GM19025 (cell line): ENCODE measurements around the gene ARMC2.
"Not testable (repeated sequence)": the region's sequence is repeated elsewhere in the genome, so short reads cannot be mapped to it uniquely, and the experiment has no call there.

Experiments used
- ATAC-seq: cut with Tn5 transposase; IDR thresholded peaks from one replicate; pipeline ENCODE4 v1.9.1; 2021; ENCODE audit warnings: mild to moderate bottlenecking, low read depth, moderate library complexity; ENCODE audit not compliant: unreplicated experiment

Gene ARMC2

DNA sequence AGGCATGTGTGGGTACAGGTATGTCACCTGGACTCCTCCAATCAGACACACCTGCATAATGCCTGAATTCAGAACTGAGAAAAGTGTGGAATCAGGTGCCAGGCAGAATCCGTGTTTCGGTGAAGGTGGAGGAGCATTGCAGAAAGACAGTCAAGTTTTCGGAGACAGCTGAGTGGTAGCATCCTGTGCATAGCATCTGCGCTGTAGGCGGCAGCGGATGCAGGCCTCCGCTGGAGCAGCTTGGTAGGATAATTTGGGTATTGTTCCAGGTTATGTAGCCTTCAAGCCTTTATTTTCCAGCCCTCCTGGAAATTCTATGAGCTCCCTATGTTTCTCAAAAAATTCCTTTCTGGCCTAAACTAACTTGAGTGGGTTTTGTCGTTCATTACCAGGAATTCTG, 15.5 kb upstream of the ARMC2 start:
- ATAC-seq: no peak

DNA sequence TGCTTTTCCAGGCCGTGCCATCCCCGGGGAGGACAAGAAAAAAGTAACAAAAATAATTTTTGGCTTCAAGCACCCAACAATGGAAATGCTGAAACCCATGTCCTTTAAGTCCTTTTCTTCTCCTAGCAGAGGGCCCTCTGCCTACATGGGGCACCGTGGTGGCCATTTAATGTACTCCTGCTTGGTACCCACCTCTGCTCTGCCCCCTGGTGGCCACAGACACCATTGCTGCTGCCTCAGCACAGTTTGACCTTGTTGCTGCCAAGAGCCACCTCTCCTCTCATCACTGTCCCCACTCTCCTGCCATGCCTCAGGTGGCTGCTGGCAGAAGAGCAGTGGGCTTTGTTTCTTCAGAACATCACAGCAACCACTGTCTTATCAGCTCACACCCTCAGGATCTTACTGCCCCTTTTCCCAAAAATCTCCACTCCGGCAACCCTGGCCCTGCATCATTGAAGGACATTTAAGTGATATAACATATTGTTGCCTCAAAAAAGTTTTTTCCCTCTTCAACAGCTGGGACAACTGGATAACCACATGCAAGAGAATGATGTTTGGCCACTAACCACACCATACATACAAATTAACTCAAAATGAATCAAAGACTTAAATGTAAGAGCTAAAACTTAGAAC, 12.9 kb upstream of the ARMC2 start:
- ATAC-seq: peak; percentile 78

GRCh38 chr6:108836061-108836460, 12.2 kb upstream of the ARMC2 start:
- no peak for ATAC-seq

DNA sequence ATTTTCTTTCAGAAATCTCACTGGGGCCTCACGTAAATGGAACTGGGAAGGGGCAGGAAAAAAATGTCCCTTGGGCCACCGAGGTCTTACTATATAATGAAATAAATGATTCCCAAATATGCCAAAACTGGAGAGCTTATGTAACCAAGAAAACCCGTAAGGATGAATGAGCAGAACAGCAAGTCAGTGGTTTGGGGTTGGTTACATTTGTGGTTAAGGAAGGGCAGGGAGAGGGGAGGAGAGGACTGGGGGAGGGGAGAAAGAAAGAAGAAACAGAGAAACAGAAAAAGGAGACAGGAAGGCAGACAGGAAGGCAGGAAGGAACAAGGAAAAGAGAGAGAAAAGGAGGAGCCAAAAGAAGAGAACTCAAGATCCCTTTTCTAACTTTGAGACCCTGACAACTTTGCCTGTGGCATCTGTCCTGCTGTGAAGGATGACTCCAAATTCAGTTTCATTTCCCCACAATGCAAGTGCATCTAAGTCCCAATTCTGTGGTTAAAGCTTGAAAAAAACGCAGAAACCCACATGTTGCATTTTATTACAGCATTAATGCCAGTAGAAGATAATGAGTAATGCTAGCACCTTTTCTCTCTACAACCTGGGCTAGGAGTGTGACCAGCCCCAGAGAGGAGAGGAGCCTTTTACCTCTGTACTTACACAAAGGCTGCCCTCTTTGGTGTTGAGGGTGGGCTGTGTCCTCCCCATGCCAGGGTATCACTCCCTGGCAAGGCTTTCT, 10.8 kb upstream of the ARMC2 start:
- ATAC-seq: no peak

DNA sequence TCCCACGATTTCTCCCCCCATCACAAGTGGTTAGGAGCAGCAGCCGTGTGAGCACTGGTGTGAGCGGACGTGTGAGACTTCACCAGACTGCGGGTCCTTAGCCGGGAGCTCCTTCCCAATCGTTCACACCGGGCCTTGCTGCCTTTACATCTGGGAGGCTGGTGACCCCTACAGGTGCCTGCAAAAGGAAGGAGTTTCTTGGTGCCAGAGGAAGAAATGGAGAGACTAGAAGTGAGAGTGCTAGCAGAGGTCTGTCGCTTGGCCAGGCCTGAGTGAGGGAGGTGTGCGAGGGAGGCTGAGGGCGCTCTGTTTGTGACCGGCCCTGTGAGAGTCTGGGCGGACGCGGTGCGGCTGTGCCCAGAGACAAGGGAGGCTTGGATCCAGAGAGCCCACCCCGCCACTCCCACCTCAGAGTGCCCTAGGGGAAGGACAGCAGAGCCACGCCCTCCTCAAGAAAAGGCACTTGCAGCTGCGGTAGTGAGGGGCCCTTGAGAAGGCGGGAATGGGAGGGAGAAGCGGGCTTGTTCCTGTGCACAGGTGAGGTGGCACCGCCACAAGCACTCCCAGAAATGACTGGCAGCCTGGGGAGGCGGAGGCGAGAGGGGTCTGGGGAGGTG, 10.0 kb upstream of the ARMC2 start:
- no peak for ATAC-seq

GRCh38 chr6:108839083-108839642, 9.1 kb upstream of the ARMC2 start:
- no peak for ATAC-seq

- ATAC-seq: no peak
Observed at GRCh38 chr6:108840919-108841318, 7.3 kb upstream of the ARMC2 start.

DNA sequence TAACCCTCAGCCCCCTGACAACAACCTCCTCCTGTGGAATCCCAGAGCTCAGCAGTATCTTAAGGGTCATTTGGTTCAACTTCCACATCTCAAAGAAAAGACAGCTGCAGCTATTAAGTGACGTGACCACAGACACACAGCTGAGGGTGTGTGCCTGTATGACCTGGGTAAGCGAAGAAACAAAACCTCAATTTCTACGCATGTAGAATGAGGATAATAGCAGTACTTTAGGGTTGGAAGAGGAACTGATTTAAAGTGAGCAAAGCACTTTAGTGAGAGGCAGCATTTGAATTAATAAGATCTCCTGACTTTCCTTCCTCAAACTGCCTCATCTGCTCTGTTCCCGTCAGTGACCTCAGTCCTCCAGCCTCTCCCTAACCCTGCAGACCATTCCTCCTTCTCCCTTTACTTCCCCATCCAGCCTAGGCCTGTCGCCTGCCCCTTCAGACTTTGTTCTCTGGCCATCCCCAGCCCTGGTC, 6.8 kb upstream of the ARMC2 start:
- no peak for ATAC-seq

- no peak for ATAC-seq
Observed at GRCh38 chr6:108844135-108844534, 4.1 kb upstream of the ARMC2 start.

GRCh38 chr6:108845145-108845544, 3.1 kb upstream of the ARMC2 start:
- ATAC-seq: no peak

DNA sequence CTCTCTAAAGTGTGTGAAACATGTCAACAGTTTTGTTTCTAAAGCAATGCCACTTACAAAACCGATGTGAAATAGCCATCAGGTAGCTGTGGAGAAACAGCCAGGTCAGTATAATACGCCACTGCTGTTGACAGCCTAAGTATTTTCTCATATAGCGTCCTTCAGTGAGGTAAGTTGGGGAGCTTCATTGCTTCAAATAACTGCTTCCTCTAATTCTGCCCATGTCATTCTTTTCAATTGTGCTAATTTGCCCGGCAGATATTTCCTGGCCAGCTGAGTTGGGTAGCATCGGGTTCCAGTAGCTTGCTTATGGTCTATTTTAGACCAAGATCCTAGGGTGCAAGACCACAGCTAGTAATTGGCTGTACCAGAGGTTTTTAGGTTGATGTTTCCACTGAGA, 2.1 kb upstream of the ARMC2 start:
- ATAC-seq: no peak

DNA sequence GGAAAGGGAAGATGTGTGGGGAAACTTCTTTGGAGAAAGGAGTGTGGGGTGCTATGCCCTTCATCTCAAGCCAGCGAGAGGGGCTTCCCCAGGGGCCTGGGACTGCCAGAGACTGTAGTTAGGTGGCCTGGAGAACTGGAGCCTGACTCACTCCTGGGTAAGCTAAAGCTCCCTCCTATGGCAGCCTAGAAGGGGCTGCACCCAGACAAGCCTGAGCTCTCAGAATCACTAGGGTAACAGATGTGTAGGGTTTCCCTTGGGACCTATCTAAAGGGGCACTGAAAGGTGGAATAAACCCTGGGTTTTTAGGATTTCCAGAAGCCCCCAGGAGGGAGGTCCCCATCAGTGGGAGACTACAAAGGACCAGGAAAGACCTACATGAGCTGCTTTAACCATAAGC, 1.6 kb upstream of the ARMC2 start:
- ATAC-seq: no peak

- ATAC-seq: no peak
Observed at GRCh38 chr6:108847738-108848115, 495 bp upstream of the ARMC2 start.

GRCh38 chr6:108850669-108851465, 2.6 kb downstream of the ARMC2 start:
- no peak for ATAC-seq

- ATAC-seq: no peak
Observed at GRCh38 chr6:108851756-108852155, 3.5 kb downstream of the ARMC2 start.

- ATAC-seq: no peak
Observed at GRCh38 chr6:108853077-108853476, 4.9 kb downstream of the ARMC2 start.

- ATAC-seq: no peak
Observed at GRCh38 chr6:108862479-108863191, 14.4 kb downstream of the ARMC2 start.

GRCh38 chr6:108865751-108866286, 17.6 kb downstream of the ARMC2 start:
- ATAC-seq: not testable (repeated sequence)

GRCh38 chr6:108866798-108867197, 18.6 kb downstream of the ARMC2 start:
- ATAC-seq: no peak

- ATAC-seq: no peak
Observed at GRCh38 chr6:108868647-108869046, 20.4 kb downstream of the ARMC2 start.
